Liver (tissue), 3 donors: ENCODE data around the gene NFIA.

Experiments
- EGR1 ChIP-seq, 2 donors: IDR thresholded peaks; 2 replicates each; pipeline ENCODE4 v1.6.1; 2016 to 2018; ENCODE audit warnings: antibody characterized with exemption in 2 of 2, low read depth in 2 of 2
- TF ChIP-seq, protein P1 (sequence below): fragments of 150-350 bp; IDR thresholded peaks from 2 replicates; pipeline ENCODE4 v1.5.1; 2017; ENCODE audit warnings: improper control_type of control experiment, low read depth, low read length; ENCODE audit not compliant: missing input control
- donor health status: healthy.
- donor health status: healthy.

- TF ChIP-seq, protein P1, sequence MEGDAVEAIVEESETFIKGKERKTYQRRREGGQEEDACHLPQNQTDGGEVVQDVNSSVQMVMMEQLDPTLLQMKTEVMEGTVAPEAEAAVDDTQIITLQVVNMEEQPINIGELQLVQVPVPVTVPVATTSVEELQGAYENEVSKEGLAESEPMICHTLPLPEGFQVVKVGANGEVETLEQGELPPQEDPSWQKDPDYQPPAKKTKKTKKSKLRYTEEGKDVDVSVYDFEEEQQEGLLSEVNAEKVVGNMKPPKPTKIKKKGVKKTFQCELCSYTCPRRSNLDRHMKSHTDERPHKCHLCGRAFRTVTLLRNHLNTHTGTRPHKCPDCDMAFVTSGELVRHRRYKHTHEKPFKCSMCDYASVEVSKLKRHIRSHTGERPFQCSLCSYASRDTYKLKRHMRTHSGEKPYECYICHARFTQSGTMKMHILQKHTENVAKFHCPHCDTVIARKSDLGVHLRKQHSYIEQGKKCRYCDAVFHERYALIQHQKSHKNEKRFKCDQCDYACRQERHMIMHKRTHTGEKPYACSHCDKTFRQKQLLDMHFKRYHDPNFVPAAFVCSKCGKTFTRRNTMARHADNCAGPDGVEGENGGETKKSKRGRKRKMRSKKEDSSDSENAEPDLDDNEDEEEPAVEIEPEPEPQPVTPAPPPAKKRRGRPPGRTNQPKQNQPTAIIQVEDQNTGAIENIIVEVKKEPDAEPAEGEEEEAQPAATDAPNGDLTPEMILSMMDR = no peak
- TF ChIP-seq EGR1 (IDR thresholded peaks at IDR 0.05; ENCODE audit: low read depth in 2 of 2) = no peak
Measured at GRCh38 chr1:61101536-61101935, 19.2 kb downstream of the NFIA start.
